Mesothelial cell of epicardium (in vitro differentiated cells): Measurements from ENCODE around the gene CLCN7. TPM values are rescaled to one million over a fixed set of nuclear protein-coding genes. Genes with fewer than 3 reads are reported as not detected.

Experiments used
- DNase-seq, 2 experiments: peaks; one replicate each; pipeline ENCODE4 v3.0.0; 2021; ENCODE audit warnings: low spot score in 2 of 2; ENCODE audit not compliant: unreplicated experiment in 2 of 2
- H3K27ac Mint-ChIP-seq: 2 replicates; pipeline ENCODE4 v1.8.0; 2021; ENCODE audit warnings: mixed read lengths
- H3K27me3 Mint-ChIP-seq: 2 replicates; pipeline ENCODE4 v1.8.0; 2021; ENCODE audit warnings: low read depth, mixed read lengths
- H3K36me3 Mint-ChIP-seq: 2 replicates; pipeline ENCODE4 v1.8.0; 2021; ENCODE audit warnings: mixed read lengths
- H3K4me1 Mint-ChIP-seq: 2 replicates; pipeline ENCODE4 v1.8.0; 2021; ENCODE audit warnings: mixed read lengths
- H3K4me3 Mint-ChIP-seq: 2 replicates; pipeline ENCODE4 v1.8.0; 2021; ENCODE audit warnings: mild to moderate bottlenecking, moderate library complexity, mixed read lengths
- H3K9me3 Mint-ChIP-seq: 2 replicates; pipeline ENCODE4 v1.8.0; 2021; ENCODE audit warnings: mixed read lengths
- total RNA-seq: library from RNA; stranded (reverse); gene quantifications from 3 replicates; pipeline ENCODE4 v1.2.1, GENCODE V29; 2021
- TF ChIP-seq, protein P1 (sequence below): fragments of 200-600 bp; sonication (generic); IDR thresholded peaks from one replicate; pipeline ENCODE4 v1.5.0; 2021; ENCODE audit warnings: antibody characterized with exemption; ENCODE audit not compliant: unreplicated experiment

CLCN7 gene
- total RNA-seq, 1 donor from 2014 or later: 94.6 TPM

DNA sequence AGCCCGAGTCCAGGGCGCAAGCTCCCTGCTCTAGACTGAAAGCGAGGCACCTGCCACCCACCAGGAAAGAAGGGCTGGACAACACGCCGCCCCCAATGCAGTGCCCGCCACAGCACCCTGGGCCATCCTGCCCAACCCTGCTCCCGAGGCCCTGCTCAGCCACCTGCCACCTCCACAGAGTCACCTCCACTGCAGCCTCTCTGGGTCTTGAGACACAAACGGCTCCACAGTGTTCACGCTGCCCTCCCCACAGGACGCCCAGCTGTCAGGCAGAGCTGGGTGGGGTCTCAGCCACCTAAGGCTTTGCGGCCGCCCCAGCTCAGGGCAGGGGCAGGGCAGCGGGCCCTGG, 9.3 kb downstream of the CLCN7 start:
- Mint-ChIP-seq H3K4me3 (no peak overlapping the region), H3K36me3 (no peaks in the 10 kb centered on the region), H3K9me3 (no peaks in the 10 kb centered on the region), H3K27me3 (no peaks in the 10 kb centered on the region), H3K4me1 (peaks cover 3% of the 10 kb centered on the region), H3K27ac (no peak overlapping the region)
- peak in 1 of 2 experiments; percentile 13 for DNase-seq
- TF ChIP-seq, protein P1, sequence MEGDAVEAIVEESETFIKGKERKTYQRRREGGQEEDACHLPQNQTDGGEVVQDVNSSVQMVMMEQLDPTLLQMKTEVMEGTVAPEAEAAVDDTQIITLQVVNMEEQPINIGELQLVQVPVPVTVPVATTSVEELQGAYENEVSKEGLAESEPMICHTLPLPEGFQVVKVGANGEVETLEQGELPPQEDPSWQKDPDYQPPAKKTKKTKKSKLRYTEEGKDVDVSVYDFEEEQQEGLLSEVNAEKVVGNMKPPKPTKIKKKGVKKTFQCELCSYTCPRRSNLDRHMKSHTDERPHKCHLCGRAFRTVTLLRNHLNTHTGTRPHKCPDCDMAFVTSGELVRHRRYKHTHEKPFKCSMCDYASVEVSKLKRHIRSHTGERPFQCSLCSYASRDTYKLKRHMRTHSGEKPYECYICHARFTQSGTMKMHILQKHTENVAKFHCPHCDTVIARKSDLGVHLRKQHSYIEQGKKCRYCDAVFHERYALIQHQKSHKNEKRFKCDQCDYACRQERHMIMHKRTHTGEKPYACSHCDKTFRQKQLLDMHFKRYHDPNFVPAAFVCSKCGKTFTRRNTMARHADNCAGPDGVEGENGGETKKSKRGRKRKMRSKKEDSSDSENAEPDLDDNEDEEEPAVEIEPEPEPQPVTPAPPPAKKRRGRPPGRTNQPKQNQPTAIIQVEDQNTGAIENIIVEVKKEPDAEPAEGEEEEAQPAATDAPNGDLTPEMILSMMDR: no peak

DNA sequence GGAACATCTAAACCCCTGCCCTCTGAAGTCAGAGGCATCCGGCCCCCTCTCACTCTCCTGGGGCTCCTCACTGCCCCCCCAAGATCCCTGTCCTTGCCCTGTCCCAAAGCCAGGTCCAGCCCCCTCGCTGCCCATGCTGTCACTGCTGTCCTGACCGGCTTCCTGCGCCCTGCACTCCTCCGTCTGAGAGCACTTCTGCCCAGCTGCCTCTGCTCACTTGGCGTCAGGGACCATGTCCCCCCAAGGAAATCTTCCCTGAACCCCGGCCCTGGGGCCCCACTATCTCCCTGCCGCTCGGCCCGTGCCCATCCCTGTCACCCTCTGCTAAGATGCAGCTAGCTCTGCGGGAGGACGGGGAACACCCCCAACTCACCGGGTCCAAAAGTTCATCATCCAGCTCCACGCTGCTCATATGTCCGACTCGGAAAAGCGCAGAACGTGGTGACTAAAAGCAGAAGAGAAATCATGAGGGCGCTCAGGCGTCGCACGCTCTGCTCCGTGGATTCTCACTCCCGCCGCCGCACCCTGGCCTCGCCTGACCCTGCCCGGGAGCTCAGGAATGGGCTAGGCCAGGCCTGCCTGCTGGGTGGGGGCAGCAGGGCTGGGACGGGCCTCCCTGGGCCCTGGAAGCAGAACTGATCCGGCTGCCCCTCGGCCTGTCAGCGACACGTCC, 9.8 kb downstream of the CLCN7 start:
- Mint-ChIP-seq H3K4me3 (no peak overlapping the region), H3K27me3 (no peaks in the 10 kb centered on the region), H3K36me3 (no peaks in the 10 kb centered on the region), H3K27ac (no peak overlapping the region), H3K9me3 (no peaks in the 10 kb centered on the region), H3K4me1 (peaks cover 3% of the 10 kb centered on the region)
- no peak for DNase-seq
- TF ChIP-seq, protein P1: no peak

DNA sequence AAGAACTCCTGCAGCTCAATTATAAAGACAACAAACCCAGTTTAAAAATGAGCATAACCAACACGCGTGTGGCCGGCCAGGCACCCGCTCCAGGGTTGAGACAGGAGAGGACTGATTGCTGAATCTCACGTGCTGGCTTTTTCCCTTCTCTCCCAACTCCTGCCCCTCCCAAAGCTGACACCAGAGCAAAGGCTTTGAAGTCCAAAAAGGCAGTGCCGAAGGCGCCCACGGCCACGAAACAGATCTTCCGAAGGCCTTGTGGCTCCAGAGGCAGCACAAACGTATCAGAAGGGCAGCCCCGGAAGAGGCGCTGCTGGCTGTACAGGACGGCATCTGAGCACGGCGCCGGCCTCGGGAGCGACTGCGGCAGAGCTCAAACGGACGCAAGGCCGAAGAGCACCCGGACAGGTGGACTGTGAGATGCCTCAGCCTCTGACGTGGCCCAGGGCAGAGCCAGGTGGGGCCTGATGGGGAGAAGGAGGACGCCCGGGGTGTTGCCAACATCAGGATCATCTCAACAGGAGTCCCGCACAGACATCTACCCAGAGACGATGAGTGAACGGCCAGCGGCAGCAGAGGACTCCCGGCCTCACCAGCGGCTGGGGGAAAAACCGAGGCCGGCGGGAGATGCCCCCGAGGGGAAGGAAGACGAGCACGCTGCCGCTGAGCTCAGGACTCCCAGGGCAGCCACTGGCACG, 10.5 kb downstream of the CLCN7 start:
- Mint-ChIP-seq H3K27ac (no peak overlapping the region), H3K9me3 (no peaks in the 10 kb centered on the region), H3K4me1 (peaks cover 3% of the 10 kb centered on the region), H3K27me3 (no peaks in the 10 kb centered on the region), H3K36me3 (no peaks in the 10 kb centered on the region), H3K4me3 (no peak overlapping the region)
- TF ChIP-seq, protein P1: no peak
- peak in 1 of 2 experiments; percentile 20 for DNase-seq

DNA sequence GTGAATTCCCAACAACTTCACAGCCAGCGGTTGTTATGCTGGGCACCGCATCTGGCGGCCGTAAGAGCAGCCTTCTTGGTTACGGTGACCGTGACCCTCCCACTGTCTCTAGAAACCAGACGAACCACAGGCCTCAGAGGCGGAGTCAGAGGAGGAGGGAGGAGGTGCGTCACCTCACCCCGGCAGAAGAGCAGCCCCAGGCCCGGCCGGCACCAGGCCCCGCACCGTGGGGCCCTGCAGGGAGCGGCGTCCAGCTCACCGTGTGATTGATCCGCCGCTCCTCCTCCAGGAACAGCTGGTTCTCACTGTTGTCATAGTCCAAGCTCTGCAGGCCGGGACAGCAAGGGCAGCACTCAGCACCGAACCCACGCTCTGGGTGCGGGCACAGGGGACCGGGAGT, 13.7 kb downstream of the CLCN7 start:
- Mint-ChIP-seq H3K9me3 (no peaks in the 10 kb centered on the region), H3K4me3 (no peak overlapping the region), H3K27ac (peak overlapping the region; percentile 76), H3K36me3 (peaks cover 2% of the 10 kb centered on the region), H3K4me1 (peaks cover 3% of the 10 kb centered on the region), H3K27me3 (no peaks in the 10 kb centered on the region)
- peak in 1 of 2 experiments; percentile 18 for DNase-seq
- TF ChIP-seq, protein P1: no peak

DNA sequence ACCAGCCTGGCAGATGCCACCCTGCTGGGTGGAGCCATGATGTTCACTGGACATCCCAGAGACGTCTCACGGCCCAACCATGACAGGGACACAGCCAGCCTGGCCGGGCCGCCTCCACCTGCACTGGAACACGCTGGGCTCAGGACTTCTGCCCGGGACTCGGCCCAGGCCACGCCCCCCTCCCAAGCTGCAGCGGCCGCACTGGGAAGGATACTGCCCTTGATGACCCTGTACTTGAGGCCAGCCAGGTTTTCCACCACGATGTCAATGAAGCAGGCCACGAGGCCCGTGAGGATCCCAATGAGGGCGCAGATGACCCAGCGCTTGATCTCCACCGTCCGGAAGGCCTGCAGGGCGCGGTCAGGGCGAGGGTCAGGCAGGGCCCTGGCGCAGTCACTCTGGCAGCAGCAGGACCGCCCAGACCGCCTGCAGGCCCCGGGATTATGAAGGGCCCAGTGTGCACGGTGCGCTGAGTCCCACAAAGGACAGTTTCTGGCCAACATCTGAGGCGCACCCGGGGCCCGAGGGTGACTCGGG, 14.2 kb downstream of the CLCN7 start:
- H3K27me3 Mint-ChIP-seq: no peaks in the 10 kb centered on the region
- TF ChIP-seq, protein P1: no peak
- H3K4me1 Mint-ChIP-seq: peaks cover 3% of the 10 kb centered on the region
- H3K9me3 Mint-ChIP-seq: no peaks in the 10 kb centered on the region
- peak in 1 of 2 experiments; percentile 17 for DNase-seq
- peak overlapping the region; percentile 30 for H3K27ac Mint-ChIP-seq
- H3K4me3 Mint-ChIP-seq: no peak overlapping the region
- peaks cover 2% of the 10 kb centered on the region for H3K36me3 Mint-ChIP-seq
